Esophagus muscularis mucosa (tissue), 3 donors: ENCODE results near the gene UCHL5.

Experiments used
- POLR2AphosphoS5 ChIP-seq, 2 donors: sonication (generic); formaldehyde crosslinking; IDR thresholded peaks; one replicate each; pipeline ENCODE4 v1.6.1; 2017; ENCODE audit warnings: antibody characterized with exemption in 2 of 2
- TF ChIP-seq, protein P1 (sequence below), 3 experiments: fragments of 200-600 bp in 2 of 3; fragments of 450-650 bp in 1 of 3; sonication (generic) in 2 of 3; IDR thresholded peaks; one replicate each; pipeline ENCODE4 v1.5.1; 2017 to 2019; ENCODE audit warnings: antibody characterized with exemption in 3 of 3, mild to moderate bottlenecking in 2 of 3, moderate library complexity in 1 of 3

- TF ChIP-seq, protein P1, sequence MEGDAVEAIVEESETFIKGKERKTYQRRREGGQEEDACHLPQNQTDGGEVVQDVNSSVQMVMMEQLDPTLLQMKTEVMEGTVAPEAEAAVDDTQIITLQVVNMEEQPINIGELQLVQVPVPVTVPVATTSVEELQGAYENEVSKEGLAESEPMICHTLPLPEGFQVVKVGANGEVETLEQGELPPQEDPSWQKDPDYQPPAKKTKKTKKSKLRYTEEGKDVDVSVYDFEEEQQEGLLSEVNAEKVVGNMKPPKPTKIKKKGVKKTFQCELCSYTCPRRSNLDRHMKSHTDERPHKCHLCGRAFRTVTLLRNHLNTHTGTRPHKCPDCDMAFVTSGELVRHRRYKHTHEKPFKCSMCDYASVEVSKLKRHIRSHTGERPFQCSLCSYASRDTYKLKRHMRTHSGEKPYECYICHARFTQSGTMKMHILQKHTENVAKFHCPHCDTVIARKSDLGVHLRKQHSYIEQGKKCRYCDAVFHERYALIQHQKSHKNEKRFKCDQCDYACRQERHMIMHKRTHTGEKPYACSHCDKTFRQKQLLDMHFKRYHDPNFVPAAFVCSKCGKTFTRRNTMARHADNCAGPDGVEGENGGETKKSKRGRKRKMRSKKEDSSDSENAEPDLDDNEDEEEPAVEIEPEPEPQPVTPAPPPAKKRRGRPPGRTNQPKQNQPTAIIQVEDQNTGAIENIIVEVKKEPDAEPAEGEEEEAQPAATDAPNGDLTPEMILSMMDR (IDR thresholded peaks at IDR 0.05): no peak
- no peak for TF ChIP-seq POLR2AphosphoS5 (IDR thresholded peaks at IDR 0.05)
These were observed 42.4 kb downstream of the UCHL5 start for GRCh38 chr1:193016788-193017187.
